Left lung (tissue), 10 donors: ENCODE results near the gene SCAMP2. TPM values are rescaled to one million over a fixed set of nuclear protein-coding genes. Genes with fewer than 3 reads are reported as not detected.

Experiments
- ATAC-seq: fragments of 200-7000 bp; cut with Tn5 transposase; one replicate; pipeline ENCODE4 v1.9.1; 2020; ENCODE audit warnings: moderate library complexity
- DNase-seq, 4 donors: peaks; one replicate each; pipeline ENCODE4 v3.0.0-alpha.2; 2013 to 2020
- H3K27ac ChIP-seq, 2 donors: fragments of 200-600 bp; sonication (generic) in 1 of 2; one replicate each; pipeline versions ENCODE4 v1.5.0 to v1.8.0; 2020 to 2021
- H3K27me3 ChIP-seq, 2 donors: fragments of 200-600 bp; sonication (generic) in 1 of 2; one replicate each; pipeline versions ENCODE4 v1.5.0 to v1.8.0; 2020 to 2021
- H3K36me3 ChIP-seq, 2 donors: fragments of 200-600 bp; sonication (generic) in 1 of 2; one replicate each; pipeline versions ENCODE4 v1.5.0 to v1.8.0; 2020 to 2021
- H3K4me1 ChIP-seq, 2 donors: fragments of 200-600 bp; one replicate each; pipeline ENCODE4 v1.8.0; 2021
- H3K4me3 ChIP-seq, 2 donors: fragments of 200-600 bp; sonication (generic) in 1 of 2; one replicate each; pipeline versions ENCODE4 v1.5.0 to v1.8.0; 2020 to 2021; ENCODE audit warnings: mild to moderate bottlenecking in 1 of 2
- H3K9me3 ChIP-seq, 2 donors: fragments of 200-600 bp; sonication (generic) in 1 of 2; one replicate each; pipeline versions ENCODE4 v1.5.0 to v1.8.0; 2020 to 2021
- intact Hi-C, 2 donors: fragments of 100-400 bp; cut with DNase I; formaldehyde crosslinking; loops; one replicate each; pipeline versions ENCODE4 v1.11.2 to v1.14.2; 2022
- polyA plus RNA-seq, 6 donors: library from polyadenylated mRNA; unstranded; fragments of 120-200 nt; gene quantifications; one replicate each; pipeline ENCODE4 v1.2.1, GENCODE V29; 2013; ENCODE audit not compliant: insufficient read length in 6 of 6
- total RNA-seq, 2 donors: library from RNA; stranded (reverse); fragmentation: NEBNext Ultra II Directional; extraction: Animal tissue kit (Norgen Biotek cat#: 25700); gene quantifications; one replicate each; pipeline ENCODE4 v1.2.1, GENCODE V29; 2021
- TF ChIP-seq, protein P1 (sequence below), 2 donors: fragments of 200-600 bp; sonication (generic) in 1 of 2; IDR thresholded peaks; one replicate each; pipeline versions ENCODE4 v1.5.0 to v1.8.0; 2021; ENCODE audit warnings: antibody characterized with exemption in 2 of 2
- donor health status: DM: no; HTN: yes; CAD: no.
- donor health status: DM: no; HTN: no; CAD: no.

The SCAMP2 gene
- total and polyA plus RNA-seq, 8 donors: 42.8 to 138 (median 48.0) TPM

DNA sequence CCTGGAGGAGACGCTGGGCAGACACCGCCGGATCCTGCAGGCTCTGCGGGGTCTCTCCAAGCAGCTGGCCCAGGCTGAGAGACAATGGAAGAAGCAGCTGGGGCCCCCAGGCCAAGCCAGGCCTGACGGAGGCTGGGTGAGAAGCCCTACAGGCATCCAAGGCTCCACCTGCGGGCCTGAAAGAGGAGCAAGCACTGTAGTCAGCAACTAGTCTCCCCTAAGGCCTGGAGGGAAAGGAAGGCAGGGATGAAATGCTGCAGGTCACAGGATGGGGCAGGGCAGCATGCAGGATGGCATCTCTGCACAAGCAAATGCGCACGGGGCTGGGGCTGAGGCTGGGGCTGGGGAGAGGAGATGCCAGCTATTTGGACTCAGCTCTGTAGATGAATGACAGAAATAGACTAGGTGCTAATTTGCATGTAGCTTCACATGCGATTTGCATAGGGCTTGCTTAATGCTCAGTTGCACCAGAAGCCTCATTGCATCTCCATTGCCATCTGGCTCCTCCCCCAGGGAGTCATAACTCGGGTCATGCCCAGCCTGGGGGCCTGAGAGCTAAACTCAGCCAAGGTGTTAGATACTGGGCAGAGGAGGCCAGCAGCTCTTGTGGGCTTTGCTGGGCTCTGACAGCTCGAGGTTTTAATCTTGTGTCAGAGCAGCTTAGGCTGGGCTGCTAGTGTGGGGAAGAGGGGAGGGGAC lies 51.9 kb downstream of the SCAMP2 start:
- no peaks in the 10 kb centered on the region for H3K36me3 ChIP-seq
- no peaks in the 10 kb centered on the region for H3K9me3 ChIP-seq
- ATAC-seq (no peak), DNase-seq (no peak)
- intact Hi-C loops: no loop called here
- peaks cover 0 to 8% of the 10 kb centered on the region in 2 donors for H3K4me1 ChIP-seq
- no peak overlapping the region for H3K27ac ChIP-seq
- H3K4me3 ChIP-seq: no peak overlapping the region
- peaks cover 0 to 27% of the 10 kb centered on the region in 2 donors for H3K27me3 ChIP-seq
- TF ChIP-seq, protein P1, sequence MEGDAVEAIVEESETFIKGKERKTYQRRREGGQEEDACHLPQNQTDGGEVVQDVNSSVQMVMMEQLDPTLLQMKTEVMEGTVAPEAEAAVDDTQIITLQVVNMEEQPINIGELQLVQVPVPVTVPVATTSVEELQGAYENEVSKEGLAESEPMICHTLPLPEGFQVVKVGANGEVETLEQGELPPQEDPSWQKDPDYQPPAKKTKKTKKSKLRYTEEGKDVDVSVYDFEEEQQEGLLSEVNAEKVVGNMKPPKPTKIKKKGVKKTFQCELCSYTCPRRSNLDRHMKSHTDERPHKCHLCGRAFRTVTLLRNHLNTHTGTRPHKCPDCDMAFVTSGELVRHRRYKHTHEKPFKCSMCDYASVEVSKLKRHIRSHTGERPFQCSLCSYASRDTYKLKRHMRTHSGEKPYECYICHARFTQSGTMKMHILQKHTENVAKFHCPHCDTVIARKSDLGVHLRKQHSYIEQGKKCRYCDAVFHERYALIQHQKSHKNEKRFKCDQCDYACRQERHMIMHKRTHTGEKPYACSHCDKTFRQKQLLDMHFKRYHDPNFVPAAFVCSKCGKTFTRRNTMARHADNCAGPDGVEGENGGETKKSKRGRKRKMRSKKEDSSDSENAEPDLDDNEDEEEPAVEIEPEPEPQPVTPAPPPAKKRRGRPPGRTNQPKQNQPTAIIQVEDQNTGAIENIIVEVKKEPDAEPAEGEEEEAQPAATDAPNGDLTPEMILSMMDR (IDR thresholded peaks at IDR 0.05): no peak

DNA sequence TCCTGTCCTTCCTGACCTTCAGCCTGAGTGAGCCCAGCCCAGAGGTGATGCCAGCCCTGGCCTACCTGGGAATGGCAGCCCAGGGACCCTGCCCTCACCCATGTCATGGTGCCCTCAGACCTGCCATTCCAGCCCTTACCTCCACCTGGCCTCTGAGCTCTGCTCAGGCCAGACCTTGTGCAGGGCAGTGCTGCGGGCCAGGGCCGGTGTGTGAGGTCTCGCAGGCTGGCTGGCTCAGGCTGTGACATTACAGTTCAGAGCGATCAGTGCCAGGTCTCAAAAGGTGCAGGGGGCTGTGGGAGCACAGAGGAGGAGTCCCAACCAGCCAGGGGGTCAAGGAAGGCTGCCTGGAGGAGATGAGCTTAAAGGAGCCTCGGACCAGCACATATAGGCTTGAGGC lies 53.1 kb downstream of the SCAMP2 start:
- TF ChIP-seq, protein P1 (IDR thresholded peaks at IDR 0.05): no peak
- H3K27ac ChIP-seq: no peak overlapping the region
- ATAC-seq (no peak), DNase-seq (no peak)
- no peaks in the 10 kb centered on the region for H3K36me3 ChIP-seq
- intact Hi-C loops: no loop called here
- H3K9me3 ChIP-seq: no peaks in the 10 kb centered on the region
- H3K27me3 ChIP-seq: peaks cover 0 to 15% of the 10 kb centered on the region in 2 donors
- no peak overlapping the region for H3K4me3 ChIP-seq
- H3K4me1 ChIP-seq: peaks cover 0 to 8% of the 10 kb centered on the region in 2 donors

DNA sequence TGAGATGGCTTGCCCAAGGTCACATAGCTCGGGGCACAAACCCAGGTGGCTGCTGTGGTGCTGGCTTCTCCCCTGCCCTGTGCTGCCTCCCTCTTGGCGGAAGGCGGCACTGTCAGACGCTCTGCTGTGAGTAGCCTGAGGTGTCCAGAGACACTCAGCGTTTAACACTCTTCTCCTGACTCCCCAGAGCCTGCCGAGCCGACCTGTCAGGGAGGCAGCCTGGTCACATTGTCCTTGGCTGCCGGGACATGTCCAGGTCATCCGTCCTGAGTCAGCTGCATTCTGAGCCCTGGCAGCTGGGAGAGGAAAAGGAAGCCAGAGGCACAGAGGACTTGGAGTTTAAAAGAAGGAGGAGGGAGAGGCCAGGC lies 55.8 kb downstream of the SCAMP2 start:
- H3K9me3 ChIP-seq: no peaks in the 10 kb centered on the region
- no peaks in the 10 kb centered on the region for H3K36me3 ChIP-seq
- intact Hi-C loops: no loop called here
- TF ChIP-seq, protein P1 (IDR thresholded peaks at IDR 0.05): no peak
- no peak for DNase-seq
- no peak overlapping the region for H3K27ac ChIP-seq
- H3K4me1 ChIP-seq: peaks cover 0 to 8% of the 10 kb centered on the region in 2 donors
- peak; percentile 51 for ATAC-seq
- H3K4me3 ChIP-seq: no peak overlapping the region
- H3K27me3 ChIP-seq: peaks cover 0 to 6% of the 10 kb centered on the region in 2 donors

DNA sequence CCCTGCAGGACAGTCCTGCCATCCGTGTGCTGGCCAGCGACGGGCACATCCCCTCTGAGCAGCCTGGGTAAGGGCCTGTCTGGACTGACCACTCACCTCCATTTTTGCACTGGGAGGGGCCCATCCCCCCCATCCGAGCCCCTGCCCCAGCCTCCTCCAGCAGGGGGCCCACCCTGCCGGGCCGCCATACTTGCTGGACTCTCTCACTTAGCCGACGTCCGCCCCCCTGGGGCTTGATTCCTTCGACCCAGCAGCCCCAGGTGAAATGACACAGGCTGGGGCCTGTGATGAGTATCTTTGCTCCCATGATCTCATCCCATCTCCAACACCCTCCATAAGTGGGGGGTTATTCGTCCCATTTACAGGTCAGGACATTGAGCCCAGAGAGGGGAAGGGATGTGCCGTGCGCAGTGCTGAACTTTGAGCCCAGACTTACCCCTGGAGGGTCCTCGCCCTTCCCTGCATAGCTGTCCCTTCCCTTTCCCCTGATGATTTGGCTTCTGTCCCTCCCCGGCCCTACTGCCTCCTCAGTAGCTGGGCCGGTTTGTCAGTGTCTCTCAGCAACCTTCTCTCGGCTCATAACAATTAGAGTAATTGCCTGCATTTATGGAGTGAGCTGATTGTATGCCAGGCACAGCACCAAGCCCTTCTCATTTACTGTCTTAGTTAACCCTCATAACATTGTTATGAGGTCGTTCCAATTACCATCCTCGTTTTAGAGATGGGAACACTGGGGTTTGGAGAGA lies 56.4 kb downstream of the SCAMP2 start:
- TF ChIP-seq, protein P1 (IDR thresholded peaks at IDR 0.05): no peak
- no peak overlapping the region for H3K27ac ChIP-seq
- H3K9me3 ChIP-seq: no peaks in the 10 kb centered on the region
- DNase-seq (no peak), ATAC-seq (no peak)
- H3K36me3 ChIP-seq: no peaks in the 10 kb centered on the region
- intact Hi-C loops: no loop called here
- no peak overlapping the region for H3K4me3 ChIP-seq
- H3K4me1 ChIP-seq: peaks cover 0 to 8% of the 10 kb centered on the region in 2 donors
- peaks cover 0 to 6% of the 10 kb centered on the region in 2 donors for H3K27me3 ChIP-seq

DNA sequence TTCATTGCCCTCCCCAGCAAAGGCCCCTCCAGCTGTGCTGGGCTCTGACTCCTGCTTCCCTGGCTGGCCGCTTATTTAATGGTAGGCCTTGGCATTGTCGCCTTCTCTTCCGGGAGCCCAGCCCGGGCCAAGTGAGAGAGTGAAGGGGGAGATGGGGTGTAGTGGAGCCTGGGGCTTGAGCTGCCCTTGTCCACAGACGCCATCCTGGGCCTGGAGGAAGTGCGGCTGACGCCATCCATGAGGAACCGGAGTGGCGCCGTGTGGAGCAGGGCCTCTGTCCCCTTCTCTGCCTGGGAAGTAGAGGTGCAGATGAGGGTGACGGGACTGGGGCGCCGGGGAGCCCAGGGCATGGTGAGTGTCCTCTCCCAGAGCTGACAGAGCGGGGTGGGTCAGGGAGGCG lies 57.2 kb downstream of the SCAMP2 start:
- Histone ChIP-seq H3K27ac (no peak overlapping the region), H3K4me3 (no peak overlapping the region), H3K4me1 (peaks cover 0 to 8% of the 10 kb centered on the region in 2 donors), H3K27me3 (peaks cover 0 to 6% of the 10 kb centered on the region in 2 donors), H3K36me3 (no peaks in the 10 kb centered on the region), H3K9me3 (no peaks in the 10 kb centered on the region)
- peak in 1 of 4 donors; percentile 59 for DNase-seq
- intact Hi-C loops: no loop called here
- ATAC-seq: no peak
- TF ChIP-seq, protein P1 (IDR thresholded peaks at IDR 0.05): no peak
